Measurements from ENCODE around the gene CDH22.

- TF ChIP-seq POLR2AphosphoS5 (IDR thresholded peaks at IDR 0.05; ENCODE audit: low read depth, low read length) (no peak), TAF1 (IDR thresholded peaks at IDR 0.05; ENCODE audit: borderline replicate concordance, insufficient read depth, low read length) (no peak), REST (IDR thresholded peaks at IDR 0.05; ENCODE audit: insufficient read depth in 1 of 2, low read depth in 2 of 2, low read length in 2 of 2) (no peak)
Observed at GRCh38 chr20:46192376-46192944, 115.8 kb downstream of the CDH22 start.
